NCI-H1436 treated with DMSO at 0.1 percent for 48 hours (cell line): Measurements from ENCODE around the gene PRKAR1B.

ENCODE experiments used
- DNase-seq: peaks from one replicate; lab custom pipeline; 2025; lab: John Stamatoyannopoulos, UW

Gene PRKAR1B

GRCh38 chr7:571096-571717, 155.9 kb downstream of the PRKAR1B start:
- no peak for DNase-seq

GRCh38 chr7:570801-571070, 156.3 kb downstream of the PRKAR1B start:
- DNase-seq = no peak

- no peak for DNase-seq
Measured at GRCh38 chr7:569996-570800, 156.9 kb downstream of the PRKAR1B start.

- DNase-seq = no peak
Measured at GRCh38 chr7:569071-569855, 157.8 kb downstream of the PRKAR1B start.

GRCh38 chr7:568031-568951, 158.8 kb downstream of the PRKAR1B start:
- DNase-seq = no peak

- no peak for DNase-seq
Measured at GRCh38 chr7:567305-567883, 159.7 kb downstream of the PRKAR1B start.

- DNase-seq = no peak
Measured at GRCh38 chr7:566100-566499, 161.0 kb downstream of the PRKAR1B start.

- DNase-seq = no peak
Measured at GRCh38 chr7:564176-564865, 162.8 kb downstream of the PRKAR1B start.

GRCh38 chr7:563629-564170, 163.4 kb downstream of the PRKAR1B start:
- no peak for DNase-seq

- DNase-seq = no peak
Measured at GRCh38 chr7:562789-563628, 164.1 kb downstream of the PRKAR1B start.

- DNase-seq = no peak
Measured at GRCh38 chr7:562374-562675, 164.8 kb downstream of the PRKAR1B start.

- no peak for DNase-seq
Measured at GRCh38 chr7:561631-562373, 165.3 kb downstream of the PRKAR1B start.

GRCh38 chr7:560966-561630, 166.0 kb downstream of the PRKAR1B start:
- DNase-seq = no peak

- DNase-seq = no peak
Measured at GRCh38 chr7:559396-559705, 167.7 kb downstream of the PRKAR1B start.

- DNase-seq = no peak
Measured at GRCh38 chr7:557558-557881, 169.6 kb downstream of the PRKAR1B start.

- no peak for DNase-seq
Measured at GRCh38 chr7:556837-557557, 170.1 kb downstream of the PRKAR1B start.

GRCh38 chr7:556291-556826, 170.7 kb downstream of the PRKAR1B start:
- DNase-seq = no peak

GRCh38 chr7:555551-556160, 171.4 kb downstream of the PRKAR1B start:
- no peak for DNase-seq
